K562 (cell line): ENCODE results near the gene ATP5F1D.

Experiments used
- CEBPB ChIP-seq: fragments of 450-650 bp; IDR thresholded peaks from 2 replicates; pipeline ENCODE4 v1.6.1; 2016; ENCODE audit warnings: missing genetic modification characterization, missing compliant biosample characterization
- FOXK1 ChIP-seq: sonication (generic); formaldehyde crosslinking; IDR thresholded peaks from 2 replicates; pipeline ENCODE4 v1.8.0; 2022; ENCODE audit warnings: missing genetic modification reagents, mild to moderate bottlenecking, borderline replicate concordance
- POLR2AphosphoS5 ChIP-seq: IDR thresholded peaks from 2 replicates; pipeline ENCODE4 v1.6.1; 2011; ENCODE audit warnings: mild to moderate bottlenecking, low read depth, low read length, moderate library complexity; ENCODE audit not compliant: control insufficient read depth, insufficient read depth
- ZNF830 ChIP-seq: fragments of 250-450 bp; sonication (Bioruptor Pico); IDR thresholded peaks from 2 replicates; pipeline ENCODE4 v1.5.0; 2021; ENCODE audit warnings: mild to moderate bottlenecking
- TF ChIP-seq, protein P1 (sequence below): sonication (generic); formaldehyde crosslinking; IDR thresholded peaks from 2 replicates; pipeline ENCODE4 v1.5.0; 2020; ENCODE audit warnings: missing genetic modification reagents
- TF ChIP-seq, protein P2 (sequence below), 3 experiments: IDR thresholded peaks in 2 of 3; conservative IDR thresholded peaks in 1 of 3; 2 replicates each; pipeline ENCODE4 v1.5.1; 2011 to 2012; ENCODE audit warnings: low read length in 3 of 3, mild to moderate bottlenecking in 3 of 3, control low read depth in 2 of 3, improper control_type of control experiment in 1 of 3, inconsistent platforms in 1 of 3, low read depth in 1 of 3, mixed read lengths in 1 of 3, moderate library complexity in 1 of 3; ENCODE audit not compliant: insufficient read depth in 2 of 3
- TF ChIP-seq, protein P3 (sequence below): fragments of 250-450 bp; sonication (Bioruptor Pico); IDR thresholded peaks from 2 replicates; pipeline ENCODE4 v1.4.0; 2020; ENCODE audit warnings: mild to moderate bottlenecking, moderate library complexity

DNA sequence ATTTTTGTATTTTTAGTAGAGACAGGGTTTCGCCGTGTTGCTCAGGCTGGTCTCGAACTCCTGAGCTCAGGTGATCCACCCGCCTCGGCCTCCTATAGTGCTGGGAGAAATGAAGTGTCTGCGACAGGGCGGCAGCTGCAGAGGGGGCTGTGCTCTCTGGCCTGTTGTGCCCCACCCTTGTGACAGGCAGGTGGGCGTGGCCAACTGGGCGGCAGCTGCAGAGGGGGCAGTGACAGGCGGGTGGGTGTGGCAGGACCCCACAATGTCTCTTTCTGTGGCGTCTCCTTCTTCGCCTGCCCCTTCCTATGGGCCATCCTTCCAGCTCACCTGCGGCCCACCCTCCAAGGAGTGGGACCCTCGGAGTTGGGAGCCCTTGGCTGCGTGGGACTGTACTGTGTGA is 24.2 kb upstream of the ATP5F1D start:
- no peak for TF ChIP-seq FOXK1 (CRISPR knock-in tag)
- TF ChIP-seq CEBPB = no peak
- TF ChIP-seq, protein P1, sequence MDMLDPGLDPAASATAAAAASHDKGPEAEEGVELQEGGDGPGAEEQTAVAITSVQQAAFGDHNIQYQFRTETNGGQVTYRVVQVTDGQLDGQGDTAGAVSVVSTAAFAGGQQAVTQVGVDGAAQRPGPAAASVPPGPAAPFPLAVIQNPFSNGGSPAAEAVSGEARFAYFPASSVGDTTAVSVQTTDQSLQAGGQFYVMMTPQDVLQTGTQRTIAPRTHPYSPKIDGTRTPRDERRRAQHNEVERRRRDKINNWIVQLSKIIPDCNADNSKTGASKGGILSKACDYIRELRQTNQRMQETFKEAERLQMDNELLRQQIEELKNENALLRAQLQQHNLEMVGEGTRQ (CRISPR knock-in tag) = no peak
- TF ChIP-seq ZNF830 = no peak
- TF ChIP-seq, protein P2, sequence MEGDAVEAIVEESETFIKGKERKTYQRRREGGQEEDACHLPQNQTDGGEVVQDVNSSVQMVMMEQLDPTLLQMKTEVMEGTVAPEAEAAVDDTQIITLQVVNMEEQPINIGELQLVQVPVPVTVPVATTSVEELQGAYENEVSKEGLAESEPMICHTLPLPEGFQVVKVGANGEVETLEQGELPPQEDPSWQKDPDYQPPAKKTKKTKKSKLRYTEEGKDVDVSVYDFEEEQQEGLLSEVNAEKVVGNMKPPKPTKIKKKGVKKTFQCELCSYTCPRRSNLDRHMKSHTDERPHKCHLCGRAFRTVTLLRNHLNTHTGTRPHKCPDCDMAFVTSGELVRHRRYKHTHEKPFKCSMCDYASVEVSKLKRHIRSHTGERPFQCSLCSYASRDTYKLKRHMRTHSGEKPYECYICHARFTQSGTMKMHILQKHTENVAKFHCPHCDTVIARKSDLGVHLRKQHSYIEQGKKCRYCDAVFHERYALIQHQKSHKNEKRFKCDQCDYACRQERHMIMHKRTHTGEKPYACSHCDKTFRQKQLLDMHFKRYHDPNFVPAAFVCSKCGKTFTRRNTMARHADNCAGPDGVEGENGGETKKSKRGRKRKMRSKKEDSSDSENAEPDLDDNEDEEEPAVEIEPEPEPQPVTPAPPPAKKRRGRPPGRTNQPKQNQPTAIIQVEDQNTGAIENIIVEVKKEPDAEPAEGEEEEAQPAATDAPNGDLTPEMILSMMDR (IDR thresholded peaks at IDR 0.05 in 2 of 3, conservative IDR thresholded peaks at IDR 0.05 in 1 of 3; ENCODE audit: insufficient read depth in 2 of 3, low read depth in 1 of 3, low read length in 3 of 3) = no peak
- TF ChIP-seq, protein P3, sequence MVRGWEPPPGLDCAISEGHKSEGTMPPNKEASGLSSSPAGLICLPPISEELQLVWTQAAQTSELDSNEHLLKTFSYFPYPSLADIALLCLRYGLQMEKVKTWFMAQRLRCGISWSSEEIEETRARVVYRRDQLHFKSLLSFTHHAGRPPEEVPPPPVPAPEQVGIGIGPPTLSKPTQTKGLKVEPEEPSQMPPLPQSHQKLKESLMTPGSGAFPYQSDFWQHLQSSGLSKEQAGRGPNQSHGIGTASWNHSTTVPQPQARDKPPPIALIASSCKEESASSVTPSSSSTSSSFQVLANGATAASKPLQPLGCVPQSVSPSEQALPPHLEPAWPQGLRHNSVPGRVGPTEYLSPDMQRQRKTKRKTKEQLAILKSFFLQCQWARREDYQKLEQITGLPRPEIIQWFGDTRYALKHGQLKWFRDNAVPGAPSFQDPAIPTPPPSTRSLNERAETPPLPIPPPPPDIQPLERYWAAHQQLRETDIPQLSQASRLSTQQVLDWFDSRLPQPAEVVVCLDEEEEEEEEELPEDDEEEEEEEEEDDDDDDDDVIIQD (CRISPR knock-in tag) = no peak
- no peak for TF ChIP-seq POLR2AphosphoS5
